Liver (tissue), 3 donors: ENCODE results near the gene DNM3.
A peak's percentile ranks its signal among the peaks of the same experiment; 100 is the strongest.

Experiments used
- ATF3 ChIP-seq: IDR thresholded peaks from 2 replicates; pipeline ENCODE4 v1.6.1; 2016; ENCODE audit warnings: antibody characterized with exemption
- CTCF ChIP-seq: fragments of 150-350 bp; IDR thresholded peaks from 2 replicates; pipeline ENCODE4 v1.5.1; 2017; ENCODE audit warnings: improper control_type of control experiment, low read depth, low read length; ENCODE audit not compliant: missing input control
- GABPA ChIP-seq, 2 donors: IDR thresholded peaks in 1 of 2; conservative IDR thresholded peaks in 1 of 2; 2 replicates each; pipeline ENCODE4 v1.6.1; 2016; ENCODE audit warnings: antibody characterized with exemption in 2 of 2, mild to moderate bottlenecking in 1 of 2, moderate library complexity in 1 of 2
- HNF4G ChIP-seq: IDR thresholded peaks from 2 replicates; pipeline ENCODE4 v1.6.1; 2016; ENCODE audit warnings: antibody characterized with exemption
- JUND ChIP-seq, 2 donors: IDR thresholded peaks; 2 replicates each; pipeline ENCODE4 v1.6.1; 2016; ENCODE audit warnings: antibody characterized with exemption in 2 of 2
- MAX ChIP-seq: IDR thresholded peaks from 2 replicates; pipeline ENCODE4 v1.6.1; 2016; ENCODE audit warnings: antibody characterized with exemption
- RAD21 ChIP-seq, 2 donors: IDR thresholded peaks; 2 replicates each; pipeline ENCODE4 v1.6.1; 2016; ENCODE audit warnings: antibody characterized with exemption in 2 of 2, mild to moderate bottlenecking in 2 of 2
- RXRA ChIP-seq, 2 donors: IDR thresholded peaks; 2 replicates each; pipeline ENCODE4 v1.6.1; 2017 to 2018; ENCODE audit warnings: antibody characterized with exemption in 2 of 2, mild to moderate bottlenecking in 1 of 2
- TAF1 ChIP-seq: conservative IDR thresholded peaks from 2 replicates; pipeline ENCODE4 v1.6.1; 2016; ENCODE audit warnings: antibody characterized with exemption, mild to moderate bottlenecking
- YY1 ChIP-seq: IDR thresholded peaks from 2 replicates; pipeline ENCODE4 v1.6.1; 2016; ENCODE audit warnings: antibody characterized with exemption, mild to moderate bottlenecking
- donor health status: healthy.
- donor health status: healthy.

GRCh38 chr1:172163498-172164215, 322.4 kb downstream of the DNM3 start:
- no peak for TF ChIP-seq CTCF
- no peak for TF ChIP-seq GABPA (IDR thresholded peaks at IDR 0.05 in 1 of 2, conservative IDR thresholded peaks at IDR 0.05 in 1 of 2)
- no peak for TF ChIP-seq RXRA (IDR thresholded peaks at IDR 0.05)
- no peak for TF ChIP-seq HNF4G
- no peak for TF ChIP-seq ATF3
- TF ChIP-seq MAX = no peak
- TF ChIP-seq TAF1 = no peak
- TF ChIP-seq JUND (IDR thresholded peaks at IDR 0.05) = peak in 1 of 2 donors; percentile 29
- no peak for TF ChIP-seq YY1
- TF ChIP-seq RAD21 (IDR thresholded peaks at IDR 0.05) = no peak
